GM20431 (cell line): ENCODE results near the gene HSPB6.

ENCODE experiments used
- in situ Hi-C: fragments of 300-500 bp; cut with MseI, MboI; formaldehyde crosslinking; loops from one replicate; pipeline ENCODE4 v1.15.0; 2020; ENCODE audit warnings: low sequenced_read_pairs; ENCODE audit not compliant: unreplicated experiment

HSPB6 gene

DNA sequence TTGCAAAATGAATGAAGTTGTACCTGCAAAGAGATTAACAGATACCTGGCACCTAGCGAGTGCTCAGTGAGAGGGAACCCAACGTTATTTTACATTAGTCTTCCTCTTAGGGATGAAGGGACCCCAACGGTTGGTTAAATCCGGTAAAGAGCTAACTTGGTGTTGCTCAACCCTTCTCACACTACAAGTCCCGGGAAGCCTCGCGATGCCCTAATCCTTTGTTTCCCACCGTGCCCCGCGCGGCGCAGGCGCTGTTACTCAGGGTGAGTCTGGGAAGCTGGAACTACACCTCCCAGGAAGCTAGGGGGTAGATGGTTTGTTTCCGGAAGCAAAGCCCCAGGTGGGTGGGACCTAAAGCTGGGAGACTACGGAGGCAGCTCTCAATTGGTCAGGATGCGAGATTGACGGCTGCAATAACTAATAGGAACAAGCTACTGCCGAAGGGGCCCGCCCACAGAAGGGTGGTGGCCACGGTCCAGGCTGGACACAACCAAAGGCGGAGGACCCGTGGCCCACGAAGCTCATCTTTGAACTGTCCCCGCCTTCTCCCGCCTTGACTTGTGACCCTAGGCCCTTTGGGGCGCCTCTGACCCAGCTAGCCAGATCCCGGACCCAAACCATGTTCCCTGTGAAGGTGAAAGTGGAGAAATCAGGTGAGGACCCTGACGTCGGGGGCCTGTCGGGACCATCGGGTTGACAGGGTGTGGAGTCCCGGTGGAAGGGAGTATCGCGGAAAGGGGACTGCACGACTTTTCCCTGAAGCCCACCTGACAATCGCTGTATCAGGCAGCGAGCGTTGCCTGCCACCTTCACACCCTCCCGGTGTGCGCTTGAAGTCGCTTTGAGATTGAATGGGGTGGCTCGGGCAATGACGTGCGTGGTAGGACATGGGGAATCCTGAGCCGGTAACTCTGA, 8.5 kb downstream of the HSPB6 start, which contains the start of gene LIN37:
TSS of gene LIN37 (plus strand) at position 471 of the 915 bp plus-strand sequence. CDS start at position 620, 149 bp downstream.
- in situ Hi-C loops, result no loop called here

GRCh38 chr19:35746531-35746930, 10.3 kb downstream of the HSPB6 start:
- in situ Hi-C loops, result no loop called here

DNA sequence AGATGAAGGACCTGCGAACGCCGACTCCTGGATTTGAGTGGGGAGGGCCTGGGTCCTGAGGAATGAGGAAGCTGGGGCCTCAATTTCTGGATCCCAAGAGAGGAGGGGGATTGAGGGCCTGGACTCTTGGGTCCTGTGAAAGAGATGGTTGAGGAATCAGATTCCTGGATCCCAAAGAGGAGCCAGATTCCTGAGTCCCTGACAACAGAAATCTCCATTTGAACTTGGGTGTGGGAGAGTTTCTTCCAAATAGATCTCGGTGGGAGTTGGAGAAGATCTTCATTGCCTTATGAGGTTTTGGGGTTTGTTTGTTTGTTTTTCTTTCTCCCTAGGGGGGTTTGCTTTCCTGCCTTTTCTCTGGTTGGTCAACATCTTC, 10.8 kb downstream of the HSPB6 start:
- in situ Hi-C loops, result no loop called here

GRCh38 chr19:35745328-35746086, 11.3 kb downstream of the HSPB6 start, which contains the start of the genes PSENEN and U2AF1L4:
PSENEN (plus strand) TSS chr19:35745651; CDS start chr19:35745931, 280 bp downstream.
U2AF1L4 (minus strand) TSS chr19:35745418; CDS start chr19:35745391, 27 bp downstream.
- in situ Hi-C loops, result no loop called here

DNA sequence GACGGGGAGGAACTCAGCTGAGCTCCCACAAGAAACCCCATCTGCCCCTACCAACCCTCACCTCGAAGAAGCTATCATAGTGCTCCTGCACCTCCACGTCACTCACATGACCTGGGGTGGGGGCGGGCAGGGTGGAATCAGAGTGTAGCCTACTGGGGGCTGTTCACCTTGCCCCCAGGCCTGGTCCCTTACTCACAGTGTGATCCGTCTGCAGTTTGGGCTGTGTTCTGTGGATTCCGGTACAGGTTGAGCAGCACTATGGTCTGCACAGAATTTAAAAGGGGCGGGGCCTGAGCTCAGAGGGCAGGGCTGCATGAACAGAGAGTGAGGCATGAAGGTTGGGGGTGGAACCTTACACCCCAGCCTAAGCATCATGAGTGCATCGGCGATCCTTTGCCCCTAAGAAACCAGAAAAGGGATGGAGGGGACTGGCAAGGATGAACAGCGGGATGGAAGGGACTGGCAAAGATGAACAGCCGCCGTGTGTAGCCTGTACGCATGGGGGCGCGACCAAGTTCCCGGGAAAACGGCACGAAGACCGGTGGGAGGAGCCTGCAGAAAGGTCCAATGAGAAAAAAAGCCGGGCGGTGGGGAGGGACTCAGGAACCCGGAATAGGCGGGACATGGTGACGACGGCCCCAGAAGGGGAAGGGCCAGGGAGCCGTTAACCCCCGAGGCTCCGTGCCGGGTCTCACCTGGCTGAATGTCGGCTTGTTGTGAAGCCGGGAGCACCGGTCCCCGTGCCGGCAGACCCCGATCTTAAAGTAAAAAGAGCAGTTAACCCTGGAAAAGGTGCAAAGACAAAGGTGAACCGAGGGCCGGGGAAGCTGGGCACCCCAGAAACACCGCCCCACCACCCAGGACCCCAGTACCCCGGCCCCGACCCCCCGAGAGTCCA, 12.2 kb downstream of the HSPB6 start:
- in situ Hi-C loops, result no loop called here

- in situ Hi-C loops, result no loop called here
Observed at GRCh38 chr19:35743640-35744429, 13.0 kb downstream of the HSPB6 start.

DNA sequence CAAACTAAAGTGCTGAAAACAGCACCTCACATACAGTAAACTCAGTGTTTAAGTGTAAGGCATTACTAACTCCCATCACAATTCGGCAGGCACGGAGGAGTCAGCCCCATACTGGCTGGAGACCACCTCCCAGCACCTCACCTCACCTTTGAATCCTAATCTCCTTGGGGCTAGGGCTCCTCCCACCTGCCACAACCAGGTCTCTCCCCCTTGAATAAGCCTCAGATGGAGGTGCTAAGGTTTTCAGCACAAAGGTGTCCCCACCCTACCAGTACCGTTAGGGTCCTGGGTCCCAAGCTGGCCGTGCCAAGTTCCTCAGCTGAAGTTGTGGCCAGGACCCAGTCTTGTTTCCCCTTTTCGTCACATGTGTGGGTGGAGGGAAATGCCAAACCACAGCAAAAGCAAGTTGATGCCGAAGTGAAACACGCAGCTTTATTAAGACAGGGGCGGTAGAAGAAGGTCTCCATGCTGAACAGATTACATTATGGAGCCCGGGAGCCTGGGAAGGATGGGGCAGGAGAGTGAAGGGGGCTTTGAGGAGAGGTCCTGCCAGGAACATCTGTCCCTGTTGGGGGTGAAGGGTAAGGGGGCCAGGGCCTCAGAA, 14.6 kb downstream of the HSPB6 start, which contains the start of gene IGFLR1:
TSS of gene IGFLR1 (minus strand) at position 332 of the 604 bp plus-strand sequence. CDS start 1,272 bp downstream, outside the sequence.
- in situ Hi-C loops, result no loop called here

- in situ Hi-C loops, result no loop called here
Observed at GRCh38 chr19:35741203-35741515, 15.7 kb downstream of the HSPB6 start.

DNA sequence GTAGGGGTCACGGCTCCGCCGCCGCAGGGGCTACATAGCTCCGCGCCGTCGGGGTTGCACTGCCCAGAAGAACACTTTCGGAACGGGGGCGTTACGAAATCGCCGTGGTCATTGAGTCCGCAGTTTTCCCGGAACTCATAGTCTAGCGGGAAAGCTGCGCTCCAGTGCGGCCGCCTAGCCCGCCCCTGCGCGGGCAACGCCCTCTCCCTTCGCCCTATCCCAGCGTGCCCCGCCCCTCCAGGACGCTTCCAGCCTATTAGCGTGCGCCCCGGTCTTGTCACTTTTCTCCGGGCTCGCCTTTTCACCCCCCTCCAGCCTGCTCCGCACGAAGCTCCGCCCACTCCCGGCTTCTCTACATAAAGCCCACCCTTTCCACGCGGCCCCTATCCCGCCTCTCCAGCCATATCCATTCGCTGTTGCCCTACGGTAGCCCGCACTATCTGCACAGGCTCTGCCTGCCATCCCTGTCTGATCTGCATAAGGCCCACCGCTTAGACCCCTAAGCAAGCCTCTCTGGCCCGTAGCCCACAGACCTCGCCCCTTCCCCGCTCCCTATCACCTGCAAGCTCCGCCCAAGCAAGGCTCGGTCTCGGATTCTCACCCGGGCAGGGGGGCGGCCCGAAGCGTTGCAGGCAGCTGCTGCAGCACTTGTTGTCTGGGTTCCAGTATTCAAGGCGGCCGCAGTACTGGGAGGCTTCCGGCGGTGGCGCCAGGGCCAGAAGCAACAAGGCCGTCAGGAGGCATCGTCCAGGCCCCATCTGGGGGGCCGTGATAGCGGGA, 16.2 kb downstream of the HSPB6 start:
- in situ Hi-C loops, result no loop called here

- in situ Hi-C loops, result no loop called here
Observed at GRCh38 chr19:35740108-35740422, 16.8 kb downstream of the HSPB6 start.

- in situ Hi-C loops, result no loop called here
Observed at GRCh38 chr19:35739275-35740107, 17.3 kb downstream of the HSPB6 start.

DNA sequence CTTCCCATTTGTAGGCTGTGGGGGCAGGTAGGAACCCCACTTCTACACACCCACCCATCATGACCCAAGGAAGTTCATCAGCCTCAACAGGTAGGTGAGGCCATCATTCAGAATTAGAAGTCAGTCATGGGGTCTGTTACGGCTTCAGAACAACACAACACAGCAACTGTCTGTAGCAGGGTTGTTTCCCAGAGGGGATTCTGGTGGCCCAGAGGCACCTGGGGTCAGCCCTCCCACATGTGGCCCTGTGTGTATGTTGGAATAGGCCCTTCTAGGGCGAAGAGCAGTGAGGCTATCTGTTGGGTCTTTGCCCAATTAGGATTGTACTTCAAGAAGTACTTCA, 18.0 kb downstream of the HSPB6 start:
- in situ Hi-C loops, result no loop called here

GRCh38 chr19:35738021-35738886, 18.6 kb downstream of the HSPB6 start:
- in situ Hi-C loops, result no loop called here

DNA sequence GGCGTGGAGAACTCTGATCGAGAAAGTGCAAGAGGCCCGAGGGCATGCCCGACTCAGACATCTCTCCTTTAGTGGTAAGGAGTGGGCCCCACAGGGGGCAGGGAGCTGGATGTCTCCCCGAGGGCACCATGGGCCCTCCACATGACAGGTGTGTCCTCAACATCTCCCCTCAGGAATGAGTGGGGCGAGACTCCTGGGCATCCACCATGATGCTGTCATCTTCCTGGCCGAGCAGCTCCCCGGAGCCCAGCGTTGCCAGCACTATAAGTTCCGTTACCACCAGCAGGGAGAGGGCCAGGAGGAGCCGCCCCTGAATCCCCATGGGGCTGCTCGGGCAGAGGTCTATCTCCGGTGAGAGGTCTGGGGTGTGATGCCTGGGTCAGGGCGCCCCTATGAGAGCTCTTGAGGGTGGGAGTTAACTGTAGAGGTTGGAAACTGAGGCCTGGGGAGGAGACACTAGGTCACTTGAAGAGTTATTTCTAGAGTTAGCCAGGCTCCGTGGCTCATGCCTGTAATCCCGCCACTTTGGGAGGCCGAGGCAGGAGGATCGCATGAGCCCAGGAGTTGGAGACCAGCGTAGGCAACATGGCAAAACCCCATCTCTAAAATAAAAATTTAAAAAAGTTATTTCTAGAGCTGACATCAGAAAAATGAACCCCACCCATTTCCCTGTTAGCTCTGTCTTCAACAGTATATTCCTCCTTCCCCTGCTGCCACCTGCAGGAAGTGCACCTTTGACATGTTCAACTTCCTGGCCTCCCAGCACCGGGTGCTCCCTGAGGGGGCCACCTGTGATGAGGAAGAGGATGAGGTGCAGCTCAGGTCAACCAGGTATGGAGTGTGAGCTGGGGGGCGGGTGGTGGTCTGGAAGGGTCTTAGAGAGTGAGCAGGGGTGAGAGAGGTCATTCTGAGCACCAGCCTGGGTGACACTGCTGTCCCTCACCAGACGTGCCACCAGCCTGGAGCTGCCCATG, 19.6 kb downstream of the HSPB6 start:
- in situ Hi-C loops, result no loop called here

DNA sequence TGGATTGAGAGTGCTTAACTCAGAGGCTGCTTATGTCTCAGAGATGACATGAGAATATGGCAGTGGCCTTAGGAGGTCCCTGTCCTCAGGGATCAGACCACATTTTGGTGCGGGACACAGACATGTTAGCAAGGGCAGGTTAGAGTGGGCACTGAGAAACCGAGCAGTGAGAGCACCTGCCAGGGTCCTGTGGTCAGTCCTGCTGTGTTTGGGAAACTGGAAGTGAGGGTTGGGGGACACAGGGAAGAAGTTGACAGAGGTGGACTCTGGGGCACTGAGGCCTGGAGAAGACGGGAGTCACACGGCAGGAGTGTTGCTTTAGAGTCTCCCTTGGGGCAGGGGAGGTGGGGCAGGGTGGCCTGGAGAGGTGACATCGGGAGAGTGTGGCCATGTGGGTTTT, 21.9 kb downstream of the HSPB6 start:
- in situ Hi-C loops, result no loop called here
